Measurements from ENCODE around the gene PGAM2.

PGAM2 gene

DNA sequence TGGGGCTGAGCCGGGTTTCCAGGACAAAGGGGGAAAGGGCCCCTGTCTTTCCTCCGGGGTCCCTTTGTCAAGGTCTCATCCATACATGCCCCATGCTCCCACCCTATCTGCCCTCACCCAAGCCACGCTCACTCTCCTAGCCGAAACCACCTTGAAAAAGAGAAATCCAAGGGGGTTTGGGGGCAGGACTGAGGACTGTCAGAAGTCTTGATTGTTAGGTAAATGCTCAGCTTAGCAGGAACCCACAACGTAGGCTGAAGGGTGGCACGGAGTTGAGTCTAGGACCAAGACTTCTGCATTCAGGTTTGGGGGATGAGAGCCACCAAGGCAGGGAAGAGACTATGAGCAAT lies 719 bp upstream of the PGAM2 start:
- no peak for DNase-seq (ENCODE audit: low read depth)

DNA sequence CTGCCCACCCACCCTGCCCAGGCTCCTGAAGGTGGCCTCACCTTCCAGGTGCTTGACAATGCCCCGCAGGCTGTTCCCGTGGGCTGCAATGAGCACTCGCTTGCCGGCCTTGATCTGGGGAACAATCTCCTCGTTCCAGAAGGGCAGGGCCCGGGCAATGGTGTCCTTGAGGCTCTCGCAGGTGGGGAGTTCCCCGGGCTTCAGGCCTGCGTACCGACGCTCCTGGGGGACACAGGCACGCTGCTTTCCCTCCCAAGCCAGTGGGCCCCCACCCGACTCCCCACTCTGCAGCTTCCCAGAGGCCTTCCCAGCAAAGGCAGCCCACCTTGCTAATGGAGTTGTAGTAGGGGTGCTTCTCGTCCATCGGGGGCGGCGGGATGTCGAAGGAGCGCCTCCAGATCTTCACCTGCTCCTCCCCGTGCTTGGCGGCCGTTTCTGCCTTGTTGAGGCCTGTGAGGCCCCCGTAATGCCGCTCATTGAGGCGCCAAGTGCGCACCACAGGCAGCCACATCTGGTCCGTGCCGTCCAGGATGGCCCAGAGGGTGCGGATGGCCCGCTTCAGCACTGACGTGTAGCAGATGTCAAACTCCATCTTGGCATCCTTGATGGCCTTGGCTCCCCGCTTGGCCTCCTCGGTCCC lies 456 bp downstream of the PGAM2 start:
- DNase-seq (ENCODE audit: low read depth): no peak

DNA sequence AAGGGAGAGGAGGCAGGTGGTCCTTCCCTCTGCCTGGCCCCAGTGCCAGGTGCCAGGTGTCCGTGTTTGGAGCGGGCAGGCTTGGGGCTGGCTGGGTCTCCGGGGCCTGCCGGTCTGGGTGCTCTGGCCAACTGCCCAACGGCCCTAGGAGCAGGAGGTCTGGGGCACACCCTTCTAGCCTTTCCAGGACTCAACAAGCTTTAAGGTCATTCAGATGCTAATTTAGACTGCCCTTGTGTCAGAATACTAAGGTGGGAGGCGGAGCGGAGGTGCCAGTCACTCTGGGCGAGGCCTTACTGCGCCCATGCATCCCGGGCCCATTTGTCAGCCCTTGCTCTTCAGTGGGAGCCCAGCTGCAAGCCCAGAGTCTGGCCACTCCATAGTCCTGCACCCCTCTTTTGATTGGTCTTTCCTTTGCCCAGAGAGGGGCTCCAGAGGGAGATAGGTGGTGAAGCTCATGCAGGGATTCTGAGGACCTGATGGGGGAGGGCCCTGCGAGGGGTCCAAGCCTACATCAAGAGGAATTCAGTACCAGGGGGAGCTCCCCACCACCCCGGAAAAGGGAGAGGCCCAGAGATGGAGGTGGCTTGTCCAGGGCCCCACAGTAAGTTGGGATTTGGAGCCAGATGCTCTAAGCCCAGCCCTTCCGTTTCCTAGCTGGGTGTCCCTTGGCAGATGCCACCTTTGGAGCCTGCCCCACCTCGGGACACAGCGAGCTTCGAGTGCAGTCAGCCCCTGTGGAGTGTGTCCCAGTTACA lies 1.3 kb downstream of the PGAM2 start:
- DNase-seq (ENCODE audit: low read depth): no peak

DNA sequence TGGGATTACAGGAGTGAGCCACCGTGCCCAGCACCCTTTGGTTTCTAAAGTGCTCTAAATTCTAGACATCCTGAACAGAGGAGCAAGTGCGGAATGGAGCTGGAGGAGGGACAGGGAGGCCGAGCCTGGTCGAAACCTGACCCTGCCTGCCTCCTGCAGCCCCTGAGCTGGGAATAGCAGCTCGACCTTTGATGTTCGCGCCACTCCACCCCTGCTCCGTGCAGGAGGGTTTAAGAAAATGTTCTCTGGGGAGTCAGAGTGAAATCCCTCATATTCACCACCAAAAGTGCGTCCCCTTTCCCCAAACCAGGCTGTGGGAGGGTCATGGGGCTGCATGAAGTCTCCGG lies 1.8 kb downstream of the PGAM2 start:
- no peak for DNase-seq (ENCODE audit: low read depth)

DNA sequence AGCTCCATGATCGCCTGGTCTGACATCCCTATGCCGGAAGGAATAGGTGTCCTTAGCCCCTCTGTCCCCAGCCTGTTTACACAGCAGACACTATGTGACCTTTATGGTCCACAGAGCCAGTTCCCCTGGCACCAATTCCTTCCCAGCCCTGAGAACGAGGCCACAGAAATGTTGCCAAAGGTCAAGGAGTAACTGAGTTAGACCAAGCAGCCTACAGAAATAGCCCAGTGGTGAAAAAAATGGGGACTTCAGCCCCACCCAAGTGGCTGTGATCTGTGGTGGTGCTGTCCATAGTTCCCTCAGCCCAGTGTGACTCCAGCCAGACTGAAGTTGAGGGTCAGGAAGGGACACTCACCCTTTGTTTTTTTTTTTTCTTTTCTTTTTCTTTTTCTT lies 2.5 kb downstream of the PGAM2 start:
- no peak for DNase-seq (ENCODE audit: low read depth)

DNA sequence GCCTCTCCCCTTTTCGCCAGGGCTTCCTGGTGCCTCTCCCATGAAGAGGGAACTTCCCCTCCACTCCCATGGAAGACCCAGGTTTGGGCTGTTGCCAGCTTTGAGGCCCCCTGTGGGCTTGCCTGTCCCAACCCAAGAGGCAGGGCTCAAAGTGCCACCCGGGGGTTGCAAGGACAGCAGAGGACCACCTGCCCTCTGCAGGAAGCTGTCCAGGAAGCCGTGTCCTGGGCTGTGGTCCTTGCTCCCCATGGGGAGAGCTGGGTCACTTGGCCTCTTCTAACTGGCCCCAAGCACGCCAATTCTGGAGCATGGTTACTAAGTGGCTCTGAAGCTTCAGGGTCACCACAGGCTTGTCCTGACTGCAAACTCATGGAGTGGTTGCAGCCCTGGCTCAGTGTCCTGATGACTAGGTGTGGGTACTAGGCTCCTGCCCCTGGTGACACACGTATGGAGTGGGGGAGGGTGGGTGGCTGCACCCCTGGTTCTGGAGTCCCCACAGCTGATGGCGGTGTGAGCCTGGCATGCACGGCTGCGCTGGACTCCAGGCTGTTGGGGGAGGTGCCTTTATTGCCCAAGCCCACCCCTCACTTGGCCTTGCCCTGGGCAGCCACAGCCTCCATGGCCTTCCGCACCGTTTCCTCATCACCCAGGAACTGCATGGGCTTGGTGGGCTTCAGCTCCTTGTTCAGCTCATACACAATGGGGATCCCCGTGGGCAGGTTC lies 3.0 kb downstream of the PGAM2 start:
- DNase-seq (ENCODE audit: low read depth): no peak

DNA sequence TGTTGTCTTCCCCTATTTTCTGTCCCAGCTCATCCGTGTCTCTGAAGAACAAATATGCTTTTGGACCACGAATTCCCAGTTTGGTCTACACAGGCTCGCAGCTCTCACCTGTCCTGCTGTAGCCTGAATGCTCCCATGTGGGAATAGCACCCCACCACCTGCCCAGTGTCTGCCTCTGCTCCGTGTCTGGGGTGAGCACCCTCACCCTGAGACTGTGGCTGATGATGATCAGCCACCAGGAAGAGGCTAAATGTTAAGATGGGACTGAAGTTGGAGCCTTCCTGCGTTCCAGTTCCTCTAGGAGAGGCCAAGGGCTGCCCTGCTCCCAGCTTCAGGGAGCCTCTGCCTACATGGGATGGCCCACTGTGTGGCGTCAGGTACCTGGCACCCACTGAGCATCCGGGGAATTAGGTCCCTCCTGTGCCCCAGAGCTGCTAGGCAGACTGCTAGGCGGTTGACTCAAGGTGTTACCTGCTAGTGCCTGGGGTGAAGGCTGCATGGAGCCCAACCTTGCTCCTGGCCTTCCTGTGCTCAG lies 3.7 kb downstream of the PGAM2 start:
- DNase-seq (ENCODE audit: low read depth): no peak

DNA sequence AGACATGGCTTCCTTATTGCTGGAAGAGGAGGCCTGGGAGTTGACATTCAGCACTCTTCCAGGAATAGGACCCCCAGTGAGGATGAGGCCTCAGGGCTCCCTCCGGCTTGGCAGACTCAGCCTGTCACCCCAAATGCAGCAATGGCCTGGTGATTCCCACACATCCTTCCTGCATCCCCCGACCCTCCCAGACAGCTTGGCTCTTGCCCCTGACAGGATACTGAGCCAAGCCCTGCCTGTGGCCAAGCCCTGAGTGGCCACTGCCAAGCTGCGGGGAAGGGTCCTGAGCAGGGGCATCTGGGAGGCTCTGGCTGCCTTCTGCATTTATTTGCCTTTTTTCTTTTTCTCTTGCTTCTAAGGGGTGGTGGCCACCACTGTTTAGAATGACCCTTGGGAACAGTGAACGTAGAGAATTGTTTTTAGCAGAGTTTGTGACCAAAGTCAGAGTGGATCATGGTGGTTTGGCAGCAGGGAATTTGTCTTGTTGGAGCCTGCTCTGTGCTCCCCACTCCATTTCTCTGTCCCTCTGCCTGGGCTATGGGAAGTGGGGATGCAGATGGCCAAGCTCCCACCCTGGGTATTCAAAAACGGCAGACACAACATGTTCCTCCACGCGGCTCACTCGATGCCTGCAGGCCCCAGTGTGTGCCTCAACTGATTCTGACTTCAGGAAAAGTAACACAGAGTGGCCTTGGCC lies 4.3 kb downstream of the PGAM2 start:
- DNase-seq (ENCODE audit: low read depth): no peak

DNA sequence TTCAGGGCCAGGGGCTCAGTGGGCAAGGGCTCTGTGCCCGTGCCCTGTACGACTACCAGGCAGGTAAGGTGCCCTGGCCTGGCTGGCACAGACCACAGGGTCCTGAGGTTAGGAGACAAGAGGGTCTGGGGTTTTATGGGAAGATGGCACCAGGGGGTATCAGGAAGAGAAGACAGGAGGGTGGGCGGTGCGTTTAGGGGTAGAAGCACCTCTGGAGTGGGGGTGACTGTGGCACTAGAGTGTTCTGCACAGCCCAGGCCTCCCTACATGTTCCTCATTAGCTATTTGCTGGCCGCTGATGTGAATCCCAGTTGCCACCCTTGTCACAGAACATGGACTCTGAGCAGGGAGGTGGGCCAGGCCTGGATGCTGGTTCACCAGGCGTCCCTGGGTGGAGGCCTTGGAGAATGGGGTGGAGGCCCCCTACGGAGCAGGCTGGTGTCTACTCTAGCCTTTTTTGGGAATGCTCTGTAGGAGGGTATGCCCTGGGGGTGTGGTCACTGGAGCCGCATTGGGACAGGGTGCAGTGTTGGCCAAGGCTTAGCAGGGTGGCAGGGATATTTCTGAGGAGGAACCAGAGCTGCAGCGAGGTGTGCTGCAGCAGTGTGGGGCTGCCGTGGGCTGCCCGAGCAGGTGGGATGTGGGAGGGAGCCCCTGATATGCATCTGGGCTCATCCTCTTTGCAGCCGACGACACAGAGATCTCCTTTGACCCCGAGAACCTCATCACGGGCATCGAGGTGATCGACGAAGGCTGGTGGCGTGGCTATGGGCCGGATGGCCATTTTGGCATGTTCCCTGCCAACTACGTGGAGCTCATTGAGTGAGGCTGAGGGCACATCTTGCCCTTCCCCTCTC lies 5.0 kb downstream of the PGAM2 start:
- no peak for DNase-seq (ENCODE audit: low read depth)

DNA sequence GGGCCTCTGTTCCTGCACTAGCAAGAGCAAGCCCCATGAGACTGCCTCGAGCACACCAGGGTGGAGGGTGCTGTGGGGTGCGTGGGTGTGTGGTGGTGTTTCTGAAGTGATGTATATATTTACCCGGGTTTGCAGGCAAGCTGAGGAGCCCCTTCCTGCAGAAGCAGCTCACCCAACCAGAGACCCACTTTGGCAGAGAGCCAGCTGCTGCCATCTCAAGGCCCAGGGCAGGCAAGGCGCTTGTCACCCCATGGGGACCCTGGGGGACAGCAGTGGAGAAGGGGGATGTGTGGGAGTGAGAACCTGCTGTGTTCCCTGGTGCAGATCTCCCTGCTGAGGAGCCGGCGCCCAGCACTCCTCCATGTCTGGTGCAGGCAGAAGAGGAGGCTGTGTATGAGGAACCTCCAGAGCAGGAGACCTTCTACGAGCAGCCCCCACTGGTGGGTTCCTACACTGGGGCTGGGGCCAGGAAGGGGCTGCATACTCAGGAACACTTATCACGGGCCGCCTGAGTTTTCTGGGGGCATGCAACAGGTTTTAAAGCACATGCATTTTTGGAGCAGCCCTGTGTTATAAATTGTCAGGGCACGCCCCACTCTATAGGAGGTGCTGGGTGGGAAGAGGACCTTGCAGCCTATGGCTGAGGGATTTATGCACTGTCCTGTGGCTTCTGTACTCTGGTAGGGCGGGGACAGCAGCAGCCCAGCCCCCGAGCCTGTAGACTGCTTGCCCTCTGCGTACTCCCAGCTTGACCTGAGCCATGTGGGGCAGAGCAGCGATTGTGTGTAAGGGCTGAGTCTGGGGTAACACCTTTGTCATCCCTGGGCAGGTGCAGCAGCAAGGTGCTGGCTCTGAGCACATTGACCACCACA lies 5.9 kb downstream of the PGAM2 start:
- DNase-seq (ENCODE audit: low read depth): no peak

DNA sequence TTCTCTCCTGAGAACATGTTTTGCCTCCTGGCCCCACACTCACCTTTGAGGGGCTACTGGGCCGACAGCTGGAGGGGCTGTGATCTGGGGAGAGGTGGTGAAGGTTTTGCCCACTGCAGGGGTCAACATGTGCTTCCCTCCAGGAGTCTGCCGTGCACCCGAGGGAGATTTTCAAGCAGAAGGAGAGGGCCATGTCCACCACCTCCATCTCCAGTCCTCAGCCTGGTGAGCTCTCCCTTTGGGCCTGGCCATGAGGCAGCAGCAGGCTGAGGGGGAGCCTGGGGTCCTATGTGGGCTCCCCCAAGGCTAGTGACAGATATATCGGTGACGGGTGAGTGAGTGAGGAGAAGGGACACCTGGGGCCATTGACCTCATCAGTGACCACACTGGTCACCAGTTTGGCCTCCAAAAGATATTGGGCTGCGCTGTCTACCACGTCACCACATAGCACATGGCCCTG lies 6.6 kb downstream of the PGAM2 start:
- DNase-seq (ENCODE audit: low read depth): no peak

DNA sequence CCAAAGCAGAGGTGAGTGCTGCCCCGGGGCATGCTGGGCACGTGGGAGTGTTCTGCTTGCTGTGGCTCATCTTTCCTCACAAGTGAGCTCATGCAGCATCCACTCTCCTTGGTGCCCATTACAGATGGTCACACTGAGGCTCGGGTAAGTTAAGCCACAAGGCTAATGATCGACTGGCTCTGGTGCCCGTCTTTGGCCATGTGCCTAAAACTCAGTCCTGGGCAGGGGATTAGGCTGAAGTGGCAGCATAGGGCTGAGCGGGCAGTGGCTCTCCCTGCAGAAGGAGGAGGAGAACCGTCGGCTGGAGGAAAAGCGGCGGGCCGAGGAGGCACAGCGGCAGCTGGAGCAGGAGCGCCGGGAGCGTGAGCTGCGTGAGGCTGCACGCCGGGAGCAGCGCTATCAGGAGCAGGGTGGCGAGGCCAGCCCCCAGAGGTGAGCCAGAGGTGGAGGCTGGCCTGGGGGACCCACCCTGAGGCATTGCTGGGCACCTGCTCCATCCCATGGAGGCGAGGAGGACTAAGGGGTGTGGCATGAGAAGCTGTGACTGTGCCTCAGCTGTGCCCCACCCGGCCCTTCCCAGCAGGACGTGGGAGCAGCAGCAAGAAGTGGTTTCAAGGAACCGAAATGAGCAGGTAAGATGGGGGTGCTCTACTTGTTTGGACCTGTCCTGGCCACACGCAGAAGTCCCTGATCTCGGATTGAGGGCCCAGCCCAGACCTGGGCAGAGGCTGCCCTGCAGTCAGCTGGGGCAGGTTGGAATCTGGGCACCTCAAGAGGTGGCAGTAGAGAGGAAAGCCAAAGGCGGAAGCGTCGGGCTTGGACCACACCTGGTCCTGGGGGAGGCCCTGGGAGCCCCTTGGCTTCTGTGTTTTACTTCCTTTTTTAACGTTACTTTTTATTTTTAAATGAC lies 7.3 kb downstream of the PGAM2 start:
- DNase-seq (ENCODE audit: low read depth): no peak

DNA sequence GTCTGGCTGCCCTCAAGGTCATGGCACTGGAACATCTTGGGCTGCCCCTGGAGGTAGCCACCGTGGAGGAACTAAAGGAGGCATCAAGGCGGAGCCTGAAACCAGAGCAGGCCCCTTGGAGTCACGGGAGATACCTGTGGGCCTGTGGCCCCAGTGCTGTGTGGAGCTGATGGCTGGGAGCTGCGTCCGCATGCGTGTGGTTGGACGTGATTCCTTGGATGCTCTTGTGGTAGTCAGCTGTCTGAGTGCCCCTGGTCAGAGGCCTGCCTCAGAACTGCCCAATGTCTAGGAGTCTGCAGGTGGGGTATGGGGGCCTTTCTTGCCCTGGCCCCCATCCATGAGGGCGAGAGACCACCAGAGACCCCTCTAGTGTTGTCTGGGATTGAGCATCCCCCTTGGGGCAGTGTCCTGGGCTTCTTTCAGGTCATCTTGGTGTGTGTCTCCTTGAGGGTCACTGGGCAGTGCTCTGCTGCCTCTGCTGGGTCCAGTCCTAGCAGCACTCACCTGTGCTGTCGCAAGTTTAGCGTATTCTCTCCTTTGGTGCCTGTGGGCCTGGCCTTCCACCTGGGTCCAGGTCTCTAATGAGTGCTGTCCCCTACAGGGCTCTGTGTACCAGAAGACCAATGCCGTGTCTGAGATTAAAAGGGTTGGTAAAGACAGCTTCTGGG lies 8.1 kb downstream of the PGAM2 start:
- DNase-seq (ENCODE audit: low read depth): no peak

DNA sequence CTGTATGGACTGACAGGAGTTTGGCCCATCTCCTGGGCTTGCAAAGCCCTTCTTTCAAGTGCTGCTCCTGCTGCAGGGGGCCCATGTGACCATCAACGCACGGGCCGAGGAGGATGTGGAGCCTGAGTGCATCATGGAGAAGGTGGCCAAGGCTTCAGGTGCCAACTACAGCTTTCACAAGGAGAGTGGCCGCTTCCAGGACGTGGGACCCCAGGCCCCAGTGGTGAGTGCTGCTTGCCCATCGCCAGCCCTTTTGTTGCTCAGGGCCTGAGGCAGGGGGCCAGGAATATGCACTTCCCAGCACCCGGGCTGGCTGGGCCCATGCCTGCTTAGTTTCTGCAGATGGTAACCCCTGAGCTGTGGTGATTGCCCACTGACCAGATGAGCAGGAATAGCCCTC lies 8.7 kb downstream of the PGAM2 start:
- DNase-seq (ENCODE audit: low read depth): no peak

DNA sequence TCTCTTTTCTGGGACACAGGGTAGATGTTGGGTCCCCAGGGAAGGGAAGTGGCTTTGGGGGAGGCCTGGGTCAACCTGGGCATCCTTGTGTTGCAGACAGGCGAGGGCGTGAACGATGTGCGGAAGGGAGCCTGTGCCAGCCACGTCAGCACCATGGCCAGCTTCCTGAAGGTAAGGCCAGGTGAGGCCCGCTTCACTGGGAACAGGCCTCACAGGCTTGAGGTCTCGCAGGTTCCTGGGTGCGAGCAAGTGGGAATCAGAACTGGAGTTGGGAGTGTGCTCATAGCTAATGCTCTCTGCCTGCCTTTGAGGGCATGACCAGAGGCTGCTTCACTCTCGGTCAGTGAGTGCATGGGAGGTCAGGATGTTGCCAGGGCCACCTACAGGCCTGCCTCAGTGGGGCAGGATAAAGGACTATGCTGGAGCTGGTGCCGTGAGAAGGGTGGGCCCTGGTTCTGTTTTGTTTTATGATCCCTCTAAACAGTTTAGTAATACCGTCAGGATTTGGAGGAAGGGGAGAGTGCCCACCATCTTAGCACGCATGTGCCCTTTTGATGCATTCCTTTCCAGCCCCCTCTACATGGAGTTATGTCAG lies 12.5 kb downstream of the PGAM2 start:
- no peak for DNase-seq (ENCODE audit: low read depth)

DNA sequence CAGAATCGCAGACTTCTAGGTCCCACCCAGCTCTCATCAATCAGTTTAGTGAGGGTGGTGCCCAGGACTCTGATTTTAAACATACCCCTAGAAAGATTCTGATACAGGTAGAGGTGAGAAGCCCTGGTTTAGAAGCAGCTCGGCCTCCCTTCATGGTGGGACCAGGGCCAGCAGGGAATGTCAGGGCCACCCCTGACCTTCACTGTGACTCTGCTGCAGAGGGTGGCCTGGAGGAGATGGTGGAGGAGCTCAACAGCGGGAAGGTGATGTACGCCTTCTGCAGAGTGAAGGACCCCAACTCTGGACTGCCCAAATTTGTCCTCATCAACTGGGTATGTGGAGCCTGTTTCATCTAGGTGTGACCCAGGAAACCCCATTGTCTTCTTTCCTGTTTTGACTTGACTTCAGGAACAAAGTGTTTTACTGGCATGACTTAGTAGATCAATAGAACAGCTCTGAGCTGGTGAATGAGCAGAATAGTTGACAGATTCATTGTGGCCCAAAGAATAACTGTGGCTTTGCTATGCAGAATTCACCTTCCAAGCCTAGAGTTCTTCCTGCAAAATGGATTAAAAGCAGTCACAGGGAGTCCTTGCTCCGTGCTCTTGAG lies 13.7 kb downstream of the PGAM2 start:
- no peak for DNase-seq (ENCODE audit: low read depth)

DNA sequence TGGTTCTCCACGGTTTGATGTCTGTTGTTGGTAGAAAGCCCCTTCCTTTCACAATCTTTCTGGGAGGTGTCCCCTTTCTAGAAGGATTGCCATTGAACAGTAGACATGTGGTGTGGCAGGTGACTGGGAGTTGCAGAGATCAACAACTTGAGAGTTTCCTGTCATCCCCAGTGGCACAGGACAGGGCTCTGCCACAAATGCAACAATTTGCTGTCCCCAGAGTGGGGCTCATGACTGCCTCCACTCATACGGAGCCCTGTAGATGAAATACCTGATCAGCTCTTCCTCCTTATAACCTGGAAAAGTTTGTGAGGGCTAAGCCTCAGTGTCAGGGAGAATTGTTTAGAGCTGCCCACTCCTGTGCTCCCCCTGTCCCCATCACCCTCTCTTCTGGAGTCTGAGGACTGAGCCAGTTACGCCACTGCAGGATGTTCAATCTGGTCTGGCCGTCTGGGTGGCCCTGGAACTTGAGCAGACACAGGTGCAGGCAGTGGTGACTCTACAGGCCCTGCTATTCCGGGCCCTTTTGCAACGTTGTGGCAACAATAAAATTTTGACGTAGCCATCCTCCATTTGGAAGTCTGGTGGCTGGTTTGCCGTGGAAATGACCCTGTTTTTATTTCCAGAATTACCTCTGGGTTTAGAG lies 14.3 kb downstream of the PGAM2 start:
- no peak for DNase-seq (ENCODE audit: low read depth)

All from activated T-helper 1 cell treated with Interleukin-2 at 50 U/mL for 16 hours (primary cell).